ENCODE measurements around the gene NEGR1.

Gene NEGR1

DNA sequence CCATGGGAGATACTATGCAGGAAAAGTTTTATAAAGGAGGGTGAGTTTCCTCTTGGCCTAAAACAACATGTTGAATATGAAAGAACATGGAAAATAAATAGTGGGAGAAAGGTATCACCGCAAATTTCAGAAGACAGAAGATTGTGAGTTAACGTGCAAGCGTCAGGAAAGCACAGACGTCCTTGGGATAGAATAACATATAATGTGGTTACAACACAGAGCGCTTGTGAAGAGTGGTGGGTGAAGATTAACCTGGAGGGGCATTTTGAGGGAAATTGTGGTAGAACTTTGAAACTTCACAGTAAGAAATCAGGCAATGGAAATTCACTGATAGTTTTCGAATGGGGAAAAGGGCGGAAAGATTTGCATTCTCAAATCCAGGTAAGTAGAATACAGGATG is 47.3 kb downstream of the NEGR1 start:
- in situ Hi-C loops (cut with HindIII; ENCODE audit: low sequenced_read_pairs): no loop called here

DNA sequence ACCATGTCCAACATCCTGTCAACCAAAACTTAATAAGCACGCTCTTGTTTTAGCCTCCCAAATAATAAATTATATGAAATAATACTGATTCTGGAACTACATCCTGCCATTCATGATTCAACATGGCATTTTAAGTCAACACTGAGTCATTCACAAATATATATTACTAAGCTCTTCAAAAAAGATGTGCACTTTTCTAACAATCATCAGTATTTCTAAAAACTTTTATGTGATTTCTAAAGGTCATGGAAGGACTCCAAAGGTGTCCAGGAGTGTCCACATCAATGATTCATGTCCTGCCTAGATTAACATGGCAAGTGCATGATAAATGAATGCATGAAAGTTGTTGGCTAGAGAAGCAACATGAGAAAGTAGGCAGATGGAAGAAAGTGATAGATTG is 51.6 kb downstream of the NEGR1 start:
- in situ Hi-C loops (cut with HindIII; ENCODE audit: low sequenced_read_pairs): no loop called here

DNA sequence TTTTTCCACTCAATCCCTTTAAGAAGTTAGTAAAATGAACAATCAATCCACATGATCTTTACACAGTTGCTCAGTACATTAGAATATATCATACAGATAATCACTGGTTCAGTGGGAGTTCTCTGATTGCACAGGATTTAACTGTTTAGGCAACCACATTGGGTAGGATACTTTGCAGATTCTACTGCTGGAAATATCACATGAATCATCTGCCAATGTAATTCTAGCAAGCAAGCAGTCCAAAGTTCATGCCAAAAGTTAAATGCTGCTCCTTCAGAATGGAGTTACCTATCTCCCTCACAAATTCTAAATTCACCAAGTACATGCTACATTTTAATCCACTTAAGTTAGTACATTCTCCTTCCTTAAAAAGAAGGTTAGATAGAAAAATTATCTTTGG is 52.4 kb downstream of the NEGR1 start:
- in situ Hi-C loops (cut with HindIII; ENCODE audit: low sequenced_read_pairs): no loop called here

DNA sequence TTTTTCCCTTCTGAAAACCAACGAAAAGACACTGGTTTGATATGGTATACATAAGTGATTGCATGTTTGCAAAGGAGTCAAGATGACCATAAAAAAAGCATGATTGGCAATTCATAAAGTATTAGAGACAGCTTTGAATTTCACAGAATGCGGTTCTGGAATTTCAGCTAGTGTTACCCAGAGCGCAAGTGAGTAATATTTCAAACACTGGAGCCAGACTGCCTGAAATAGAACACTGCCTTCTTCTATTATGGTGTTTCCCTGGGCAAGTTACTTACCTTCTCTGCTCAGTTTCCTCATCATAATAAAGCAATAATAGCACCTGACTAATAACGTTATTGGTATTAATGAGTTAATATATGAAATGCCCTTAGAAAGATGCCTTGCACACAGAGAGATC is 54.7 kb downstream of the NEGR1 start:
- in situ Hi-C loops (cut with HindIII; ENCODE audit: low sequenced_read_pairs): no loop called here

DNA sequence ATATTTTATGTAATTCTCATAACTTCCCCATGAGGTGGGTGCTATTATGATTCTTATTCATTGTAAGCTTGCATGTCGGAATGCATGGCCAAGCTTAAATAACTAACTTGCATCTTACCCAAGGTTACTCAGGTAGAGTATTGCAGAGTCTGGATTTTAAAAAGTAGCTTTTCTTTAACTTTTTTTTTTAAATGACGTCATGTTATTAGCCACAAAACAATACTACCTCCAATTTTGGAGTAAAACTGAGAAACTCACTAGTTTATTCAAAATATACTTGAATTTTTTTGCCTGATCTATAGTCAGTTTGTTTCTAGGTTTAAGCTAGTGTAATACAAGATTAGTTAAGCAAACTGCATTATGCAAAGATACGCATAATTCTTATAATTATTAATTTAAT is 57.8 kb downstream of the NEGR1 start:
- in situ Hi-C loops (cut with HindIII; ENCODE audit: low sequenced_read_pairs): no loop called here

DNA sequence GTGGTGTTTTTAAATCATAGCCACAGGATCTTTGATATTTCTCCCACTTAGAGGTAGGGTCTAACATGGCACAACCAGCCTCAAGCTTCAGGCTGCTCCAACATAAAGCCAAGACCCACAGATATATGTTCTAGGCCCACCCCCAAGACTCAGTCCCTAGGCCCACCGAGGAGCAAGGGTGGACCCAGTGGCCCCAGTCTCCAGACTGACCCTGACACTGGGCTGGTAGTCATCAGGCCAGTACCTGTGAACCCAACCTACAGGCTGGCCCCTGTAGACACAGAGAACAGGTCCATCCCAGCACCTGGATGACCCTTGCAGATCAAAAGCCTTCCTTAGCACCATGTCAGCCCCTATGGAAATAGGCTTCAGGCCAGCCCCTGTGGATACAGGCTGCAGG is 60.5 kb downstream of the NEGR1 start:
- in situ Hi-C loops (cut with HindIII; ENCODE audit: low sequenced_read_pairs): no loop called here

DNA sequence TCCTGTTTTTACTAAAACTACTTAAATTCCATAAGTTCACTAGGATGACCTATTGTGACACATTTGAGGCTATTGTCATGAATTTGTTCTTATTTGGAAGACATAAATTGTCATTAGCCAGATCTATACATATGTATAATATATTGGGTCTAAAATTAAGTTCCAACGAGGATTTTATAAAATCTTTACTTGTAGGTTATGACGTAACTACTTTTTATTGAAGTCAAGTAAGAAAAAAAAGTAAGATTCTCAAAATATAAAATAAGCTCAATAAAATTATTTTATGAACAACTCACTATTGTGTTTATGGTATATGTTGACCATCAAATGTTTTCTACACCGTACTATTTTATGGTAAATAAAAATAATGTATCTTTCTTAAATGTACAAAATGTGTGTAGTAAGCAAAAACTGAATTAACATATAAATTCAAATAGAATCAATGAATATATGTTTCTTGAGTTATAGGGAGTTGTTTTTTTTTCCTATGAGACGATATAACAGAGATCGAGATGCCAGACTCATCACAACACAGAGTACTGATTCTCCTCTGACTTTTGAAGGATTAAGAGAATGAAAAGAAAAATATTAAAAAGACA is 64.1 kb downstream of the NEGR1 start:
- in situ Hi-C loops (cut with HindIII; ENCODE audit: low sequenced_read_pairs): no loop called here

DNA sequence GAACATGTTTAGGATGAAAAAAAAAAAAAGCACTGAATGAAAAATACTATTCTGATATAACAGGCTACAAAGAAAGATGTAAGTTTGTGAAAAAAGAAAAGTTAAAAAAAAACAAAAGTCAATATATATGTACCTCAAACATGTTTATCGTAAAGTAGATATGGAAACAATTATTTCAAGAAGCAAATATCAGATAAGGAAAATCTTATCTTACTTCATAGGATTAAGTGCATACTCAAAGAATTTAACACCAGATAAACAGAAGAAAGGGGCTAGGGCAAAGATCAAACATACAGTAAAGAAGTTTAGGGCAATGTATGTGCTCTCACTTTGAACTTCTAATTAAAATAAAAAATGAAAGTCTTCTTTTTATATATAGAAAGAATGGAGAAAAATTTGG is 75.3 kb downstream of the NEGR1 start:
- in situ Hi-C loops (cut with HindIII; ENCODE audit: low sequenced_read_pairs): no loop called here

DNA sequence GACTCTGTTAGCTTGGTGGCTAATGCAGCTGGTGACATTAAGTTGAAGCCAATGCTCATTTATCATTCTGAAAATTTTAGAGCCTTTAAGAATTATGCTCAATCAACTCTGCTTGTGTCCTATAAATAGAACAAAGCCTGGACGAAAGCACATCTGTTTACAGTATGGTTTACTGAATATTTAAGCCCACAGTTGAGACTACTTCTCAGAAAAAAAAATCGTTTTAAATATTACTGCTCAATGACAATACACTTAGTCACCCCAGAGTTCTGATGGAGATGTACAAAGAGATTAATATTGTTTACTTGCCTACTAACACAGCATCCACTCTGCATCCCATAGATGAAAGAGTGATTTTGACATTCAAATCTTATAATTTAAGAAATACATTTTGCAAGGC is 79.6 kb downstream of the NEGR1 start:
- in situ Hi-C loops (cut with HindIII; ENCODE audit: low sequenced_read_pairs): no loop called here

DNA sequence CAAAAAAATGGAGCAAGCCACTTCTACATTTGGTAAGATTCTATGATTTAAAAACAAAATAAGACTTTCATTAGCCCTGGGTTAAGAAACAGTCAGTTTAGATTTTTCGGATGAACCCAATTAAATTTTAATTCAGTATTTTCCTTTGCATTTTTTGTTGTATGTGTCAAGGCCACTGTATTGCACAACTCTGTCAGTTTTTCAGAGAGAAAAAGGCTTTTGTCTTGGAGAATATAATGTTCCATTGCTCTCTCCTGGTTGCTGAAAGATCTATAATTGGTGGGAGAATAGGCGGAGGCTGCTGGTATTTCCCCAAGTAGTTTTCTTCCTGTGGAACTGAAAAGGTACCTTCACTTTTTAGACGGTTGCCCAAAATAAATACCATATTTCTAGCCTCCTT is 84.6 kb downstream of the NEGR1 start:
- in situ Hi-C loops (cut with HindIII; ENCODE audit: low sequenced_read_pairs): no loop called here

DNA sequence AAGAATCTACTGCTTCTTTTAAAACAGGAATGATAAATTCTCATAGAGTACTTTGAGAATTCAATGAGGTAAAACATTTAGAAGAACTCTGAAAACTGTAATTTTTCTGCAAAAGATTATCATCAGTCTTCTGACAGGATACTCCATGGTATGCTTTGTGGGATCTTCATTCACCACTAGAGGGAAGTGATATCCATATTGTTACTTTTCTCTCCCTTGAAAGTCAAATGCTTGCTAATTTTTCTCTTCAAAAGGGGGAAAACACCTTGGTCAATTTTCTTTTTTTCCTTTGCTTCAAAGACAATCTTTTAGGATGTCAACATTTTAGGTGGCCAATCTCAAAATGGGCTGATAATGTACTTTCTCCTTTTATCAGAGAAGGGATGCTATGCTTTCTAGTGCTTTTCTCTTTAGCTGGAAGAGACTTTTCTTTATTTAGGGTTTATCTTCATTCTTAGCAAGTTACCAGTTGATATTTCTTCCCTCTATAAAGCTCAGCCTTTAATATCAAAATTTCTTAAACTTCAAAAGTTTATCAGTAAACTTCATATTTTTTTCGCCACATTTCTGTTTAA is 95.5 kb downstream of the NEGR1 start:
- in situ Hi-C loops (cut with HindIII; ENCODE audit: low sequenced_read_pairs): no loop called here

DNA sequence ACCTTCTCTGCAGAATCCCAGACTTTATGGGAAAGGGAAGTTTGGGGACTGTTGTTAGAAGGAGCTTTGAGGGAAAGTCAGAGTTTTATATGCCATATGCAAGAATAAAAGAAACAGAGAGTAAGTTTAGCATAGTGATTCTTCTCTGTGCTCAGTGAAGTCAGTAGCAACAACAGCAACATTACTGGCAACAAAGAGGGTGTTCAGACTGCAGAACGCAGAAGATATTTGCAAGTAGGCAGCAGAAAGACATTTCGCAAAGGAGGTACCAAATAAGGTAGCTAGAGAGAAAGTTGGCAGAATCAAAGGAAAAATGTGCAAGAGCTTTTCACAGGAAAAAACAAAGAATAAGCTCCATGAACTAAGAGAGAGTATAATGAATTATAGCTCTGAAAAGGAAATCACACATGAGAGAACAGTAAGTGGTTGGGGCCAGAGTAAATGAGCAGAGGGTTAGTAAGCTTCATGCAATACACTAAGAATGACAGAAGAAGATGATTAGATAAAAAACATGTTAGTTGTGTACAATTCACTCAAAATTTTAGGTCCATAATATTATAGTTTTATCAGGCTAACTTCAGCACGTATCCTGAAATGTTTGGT is 98.1 kb downstream of the NEGR1 start:
- in situ Hi-C loops (cut with HindIII; ENCODE audit: low sequenced_read_pairs): no loop called here

DNA sequence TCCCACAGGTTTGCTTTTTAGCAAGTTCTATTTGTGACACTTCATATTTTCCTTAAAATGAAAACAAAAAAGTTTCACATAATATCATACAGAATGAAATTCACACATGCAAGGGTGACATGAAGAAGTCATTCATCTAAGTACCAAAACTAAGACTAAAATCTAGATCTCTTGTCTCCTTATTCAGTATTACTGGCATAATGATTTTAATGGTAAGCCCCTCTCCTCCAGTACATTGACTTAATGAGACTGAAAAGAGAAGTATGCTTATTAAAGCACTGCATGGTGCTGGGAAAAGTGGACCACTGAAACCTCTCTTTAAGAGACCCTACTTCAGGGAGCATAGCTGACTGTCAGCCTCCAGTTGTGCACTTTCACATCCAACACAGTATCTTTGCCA is 99.5 kb downstream of the NEGR1 start:
- in situ Hi-C loops (cut with HindIII; ENCODE audit: low sequenced_read_pairs): no loop called here

DNA sequence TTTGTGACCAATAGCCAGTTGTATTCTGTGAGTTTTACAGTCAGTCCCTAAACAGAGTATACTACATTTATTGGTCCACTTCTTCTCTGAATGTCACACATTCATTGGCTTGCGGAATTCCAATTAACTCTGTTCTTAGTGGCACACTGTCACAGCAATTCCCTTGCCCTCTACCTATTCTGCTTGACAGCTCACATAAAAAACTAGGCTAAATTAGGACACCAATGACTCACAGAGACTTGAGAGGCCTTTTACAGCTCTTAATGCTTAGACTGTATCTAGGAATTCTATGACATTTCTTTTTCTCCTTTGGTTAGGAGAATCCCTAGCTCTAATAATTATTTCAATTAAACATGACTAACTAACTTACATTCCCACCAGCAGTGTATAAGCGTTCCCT is 104.1 kb downstream of the NEGR1 start:
- in situ Hi-C loops (cut with HindIII; ENCODE audit: low sequenced_read_pairs): no loop called here

DNA sequence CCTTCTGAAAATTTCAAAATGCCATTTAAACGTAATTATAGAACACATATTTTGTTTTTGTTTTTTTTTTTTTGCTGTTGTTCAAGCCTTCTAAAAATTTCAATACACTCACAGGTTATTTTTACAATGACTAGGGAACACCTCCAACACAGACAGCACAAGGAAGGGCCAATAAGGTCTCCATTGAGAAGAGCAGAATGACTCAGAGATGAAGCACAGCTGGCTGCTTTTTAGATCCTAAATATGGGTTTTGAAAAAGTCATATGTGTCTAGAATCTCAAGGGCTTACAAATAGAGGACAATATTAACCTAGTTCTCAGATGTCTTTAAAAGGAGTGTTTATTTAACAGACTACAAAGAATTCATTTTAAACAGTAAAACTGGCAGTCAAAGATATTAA is 104.6 kb downstream of the NEGR1 start:
- in situ Hi-C loops (cut with HindIII; ENCODE audit: low sequenced_read_pairs): no loop called here

DNA sequence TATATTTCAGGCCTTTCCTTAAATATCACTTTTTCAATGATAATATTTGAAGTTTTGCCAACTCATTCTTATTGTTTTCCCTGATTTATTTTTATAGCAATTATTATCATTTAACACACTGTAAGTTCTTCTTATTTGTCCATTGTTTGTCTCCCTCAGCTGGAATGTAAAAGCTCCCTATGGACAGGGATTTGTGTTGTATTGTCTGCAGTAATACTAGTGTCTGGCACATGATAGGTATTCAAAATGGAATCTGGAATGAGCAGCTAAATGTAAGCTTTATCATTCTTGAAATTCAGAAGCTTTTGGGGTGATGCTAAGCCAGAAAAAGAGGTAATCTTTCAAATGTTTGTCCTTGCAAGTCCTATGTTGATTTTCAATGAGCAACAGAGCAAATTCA is 112.1 kb downstream of the NEGR1 start:
- in situ Hi-C loops (cut with HindIII; ENCODE audit: low sequenced_read_pairs): no loop called here

DNA sequence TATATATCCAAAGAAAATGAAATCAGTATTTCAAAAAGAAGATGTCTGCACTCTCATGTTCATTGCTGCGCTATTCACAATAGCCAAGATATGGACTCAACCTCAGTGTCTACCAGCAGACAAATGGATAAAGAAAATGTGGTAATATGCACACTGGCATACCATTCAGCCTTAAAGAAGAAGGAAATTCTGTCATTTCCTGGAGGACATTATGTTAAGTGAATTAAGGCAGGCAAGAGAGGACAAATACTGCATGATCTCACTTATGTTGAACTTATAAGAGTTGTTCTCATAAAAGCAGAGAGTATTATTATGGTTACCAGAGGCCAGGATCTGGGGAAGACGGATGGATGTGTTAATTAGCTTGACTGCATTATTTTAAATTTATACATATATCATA is 115.9 kb downstream of the NEGR1 start:
- in situ Hi-C loops (cut with HindIII; ENCODE audit: low sequenced_read_pairs): no loop called here

DNA sequence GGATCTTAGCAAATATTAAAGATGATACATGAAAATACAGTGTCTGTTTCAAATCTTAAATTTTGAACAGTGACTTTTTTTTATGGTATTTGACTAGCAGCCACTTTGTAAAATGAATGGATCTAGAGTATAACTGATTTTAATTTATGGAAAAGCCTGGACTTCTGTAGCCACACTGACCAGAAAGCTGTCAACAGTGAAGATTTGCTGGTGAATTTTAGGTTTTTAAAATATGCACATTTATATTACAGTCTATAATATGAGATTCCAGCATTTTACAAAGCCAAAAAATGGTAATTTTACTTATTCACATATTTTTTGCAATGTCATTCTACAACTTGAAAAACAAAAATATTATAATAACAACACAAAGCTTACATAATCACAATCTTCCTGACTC is 131.8 kb downstream of the NEGR1 start:
- in situ Hi-C loops (cut with HindIII; ENCODE audit: low sequenced_read_pairs): no loop called here

DNA sequence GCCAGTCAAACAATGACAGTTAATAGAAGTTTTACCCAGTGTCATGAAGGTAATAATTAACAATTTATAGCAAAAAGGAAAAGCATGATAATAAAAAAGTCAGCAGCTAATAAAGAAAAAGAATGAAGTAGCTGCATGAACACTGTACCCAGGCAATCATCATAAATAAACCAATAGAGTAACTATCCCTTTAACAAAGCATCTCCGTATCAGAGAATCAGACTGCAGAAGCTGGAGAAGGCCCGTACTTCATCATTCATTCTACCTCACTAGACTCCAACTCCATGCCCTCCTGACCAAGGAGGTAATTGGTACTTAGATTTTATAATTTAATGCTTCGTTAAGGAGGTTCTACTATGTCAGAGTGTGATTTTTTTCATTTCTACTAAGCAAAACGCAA is 140.5 kb downstream of the NEGR1 start:
- in situ Hi-C loops (cut with HindIII; ENCODE audit: low sequenced_read_pairs): no loop called here

DNA sequence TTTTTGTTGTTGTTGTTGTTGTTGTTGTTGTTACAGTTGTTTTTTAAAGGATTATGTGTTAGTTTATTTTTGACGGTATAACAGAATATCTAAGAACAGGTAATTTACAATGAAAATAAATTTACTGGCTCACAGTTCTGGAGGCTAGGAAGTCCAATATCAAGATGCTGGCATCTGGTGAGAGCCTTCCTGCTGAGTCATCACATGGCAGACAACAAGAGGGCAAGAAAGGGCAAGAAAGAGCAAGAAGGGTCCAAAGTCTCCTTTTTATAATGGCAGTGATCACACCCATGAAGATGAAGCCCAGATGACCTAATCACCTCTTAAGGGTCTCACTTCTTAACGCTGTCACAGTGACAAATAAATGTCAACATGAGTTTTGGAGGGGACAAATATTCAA is 142.1 kb downstream of the NEGR1 start:
- in situ Hi-C loops (cut with HindIII; ENCODE audit: low sequenced_read_pairs): no loop called here

DNA sequence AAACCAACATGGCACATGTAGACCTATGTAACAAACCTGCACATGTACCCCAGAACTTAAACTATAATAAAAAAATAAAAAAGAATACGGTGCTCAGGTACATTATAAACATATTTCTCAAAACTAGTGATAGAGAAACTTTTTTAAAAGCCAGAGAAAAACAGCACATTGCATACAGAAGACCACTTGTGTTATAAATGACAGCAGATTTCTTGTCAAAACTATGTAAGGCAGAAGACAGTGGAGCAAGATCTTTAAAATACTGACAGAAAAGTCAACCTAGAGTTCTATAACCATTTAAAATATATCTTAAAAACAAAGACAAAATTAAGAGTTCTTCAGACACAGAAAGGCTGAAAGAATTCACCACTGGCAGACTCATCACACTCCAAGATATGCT is 144.7 kb downstream of the NEGR1 start:
- in situ Hi-C loops (cut with HindIII; ENCODE audit: low sequenced_read_pairs): no loop called here

DNA sequence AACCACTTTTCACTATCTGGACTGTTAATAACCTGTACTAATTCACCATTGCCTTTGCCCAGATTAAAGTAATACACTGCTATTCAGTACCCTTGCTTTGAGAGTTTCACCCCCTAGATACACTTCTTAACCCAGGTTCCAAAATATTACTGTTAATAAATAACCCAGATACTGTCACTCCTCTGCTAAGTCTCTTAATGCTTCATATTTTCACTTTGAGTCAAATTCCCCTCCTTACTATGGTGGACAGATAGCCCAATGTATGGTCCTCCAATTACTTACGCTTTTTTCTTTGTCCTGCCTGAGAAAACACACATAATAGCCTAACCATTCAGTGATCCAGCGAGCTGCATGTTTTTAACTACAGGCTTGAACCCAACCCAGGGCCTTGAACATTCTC is 152.5 kb downstream of the NEGR1 start:
- in situ Hi-C loops (cut with HindIII; ENCODE audit: low sequenced_read_pairs): no loop called here

All from DLD1 (cell line).